SKM-1 (cell line): ENCODE data around the gene GPR141.
"Not testable (repeated sequence)": the region's sequence is repeated elsewhere in the genome, so short reads cannot be mapped to it uniquely, and the experiment has no call there.

Experiments
- DNase-seq: peaks from one replicate; lab custom pipeline; 2025; ENCODE audit not compliant: unreplicated experiment; lab: John Stamatoyannopoulos, UW

GPR141 gene

DNA sequence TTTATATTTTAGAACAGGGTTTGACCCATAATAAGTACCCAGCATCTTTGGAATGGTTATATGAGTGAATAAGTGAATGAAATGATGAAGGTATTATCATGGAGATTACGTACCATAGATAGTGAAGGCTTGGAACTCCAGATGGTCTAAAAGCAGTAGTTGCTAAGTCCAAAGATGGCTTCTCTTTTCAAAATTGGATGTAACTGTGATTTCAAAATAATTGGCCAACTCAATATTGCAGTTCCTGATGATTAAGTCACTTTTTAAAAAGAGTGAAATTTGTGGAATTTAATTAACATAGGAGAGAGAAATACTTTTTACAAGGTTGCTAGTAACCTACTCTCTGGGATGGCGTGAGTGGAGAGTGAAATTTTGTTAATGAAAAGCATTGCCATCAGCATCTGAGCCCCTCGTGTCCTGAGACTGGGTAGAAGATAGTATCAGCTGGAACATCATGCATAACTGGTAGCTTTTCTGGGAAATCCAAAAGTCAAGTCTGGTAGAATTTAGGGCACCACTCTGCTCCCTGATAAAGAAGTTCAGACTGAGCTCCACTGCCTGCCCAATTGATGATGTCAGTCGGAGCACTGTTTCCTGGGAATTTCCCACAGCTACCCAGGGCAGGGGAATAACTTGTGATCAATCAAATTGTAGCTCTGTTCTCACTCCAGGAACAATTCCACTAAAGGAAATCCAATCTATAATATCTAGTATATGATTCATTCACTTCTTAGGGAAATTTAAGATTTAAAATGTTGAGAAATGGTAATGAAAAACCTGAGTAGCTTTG, 3.2 kb downstream of the GPR141 start:
- DNase-seq, result no peak

DNA sequence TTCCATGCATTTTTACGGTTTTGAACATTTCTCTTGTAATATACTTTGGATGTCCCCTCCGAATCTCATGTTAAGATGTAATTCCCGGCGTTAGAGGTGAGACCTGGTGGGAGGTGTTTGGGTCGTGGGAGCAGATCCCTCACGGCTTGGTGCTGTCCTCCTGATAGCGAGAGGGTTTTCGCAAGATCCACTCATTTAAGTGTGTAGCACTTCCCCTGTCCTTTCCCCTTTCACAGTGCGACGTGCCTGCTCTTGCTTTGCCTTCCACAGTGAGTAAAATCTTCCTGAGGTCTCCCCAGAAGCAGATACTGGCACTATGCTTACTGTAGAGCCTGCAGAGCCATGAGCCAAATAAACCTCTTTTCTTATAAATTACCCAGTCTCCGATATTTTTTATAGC, 6.6 kb downstream of the GPR141 start:
- DNase-seq, result peak; percentile 57

DNA sequence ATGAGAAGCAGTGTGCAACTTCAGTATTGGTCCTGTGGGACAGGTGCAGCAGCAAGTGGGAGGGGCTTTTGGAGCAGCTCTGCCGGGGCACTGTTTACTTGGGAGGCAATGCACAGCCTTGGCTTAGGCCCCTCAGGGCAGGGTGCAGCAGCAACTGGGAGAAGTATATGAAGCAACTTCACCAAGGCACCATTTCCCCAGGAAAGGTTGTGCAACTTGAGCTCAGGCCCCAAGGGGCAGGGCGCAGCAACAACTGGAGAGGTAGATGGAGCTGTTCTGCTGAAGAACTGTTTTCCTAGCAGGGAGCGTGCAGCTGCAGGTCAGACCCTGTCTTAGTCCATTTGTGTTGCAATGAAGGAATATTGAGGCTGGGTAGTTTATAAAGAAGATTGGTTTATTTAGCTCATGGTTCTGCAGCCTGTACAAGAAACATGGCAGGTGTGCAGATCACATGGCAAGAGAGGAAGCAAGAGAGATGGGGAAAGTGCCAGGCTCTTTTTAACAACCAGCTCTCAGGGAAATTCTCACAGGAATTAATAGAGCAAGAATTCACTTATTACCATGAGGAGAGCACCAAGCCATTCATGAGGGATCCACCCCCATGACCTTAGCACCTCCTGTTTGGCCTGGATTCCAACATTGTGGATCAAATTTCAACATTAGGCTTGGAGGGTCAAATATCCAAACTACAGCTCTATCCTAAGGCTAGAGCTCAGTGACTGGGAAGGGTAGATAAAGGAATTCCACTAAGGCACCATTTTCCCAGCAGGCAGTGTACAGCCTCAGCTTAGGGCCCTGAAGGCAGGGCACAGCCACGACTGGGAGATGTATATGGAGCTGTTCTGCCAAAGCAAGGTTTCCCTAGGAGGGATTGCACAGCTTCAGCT, 10.9 kb downstream of the GPR141 start:
- DNase-seq, result peak; percentile 91

DNA sequence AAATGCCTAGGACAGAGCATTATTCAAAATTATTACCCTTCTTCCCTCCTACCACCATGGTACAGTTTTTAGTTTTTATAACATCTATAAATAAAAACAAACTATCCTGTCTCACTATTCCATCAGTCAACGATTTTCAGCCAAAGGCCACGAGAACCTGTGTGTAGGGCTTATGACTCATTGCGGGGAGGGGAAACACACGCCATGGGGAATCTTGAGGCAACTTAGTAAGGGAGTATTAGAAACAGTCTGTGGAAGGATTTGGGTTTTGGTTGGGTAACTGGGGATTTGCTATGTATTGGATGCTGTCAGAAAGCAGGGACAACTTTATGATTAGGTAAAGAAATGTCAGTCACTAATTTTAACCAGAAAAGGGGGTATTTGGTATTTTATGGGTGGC, 14.7 kb downstream of the GPR141 start:
- no peak for DNase-seq

DNA sequence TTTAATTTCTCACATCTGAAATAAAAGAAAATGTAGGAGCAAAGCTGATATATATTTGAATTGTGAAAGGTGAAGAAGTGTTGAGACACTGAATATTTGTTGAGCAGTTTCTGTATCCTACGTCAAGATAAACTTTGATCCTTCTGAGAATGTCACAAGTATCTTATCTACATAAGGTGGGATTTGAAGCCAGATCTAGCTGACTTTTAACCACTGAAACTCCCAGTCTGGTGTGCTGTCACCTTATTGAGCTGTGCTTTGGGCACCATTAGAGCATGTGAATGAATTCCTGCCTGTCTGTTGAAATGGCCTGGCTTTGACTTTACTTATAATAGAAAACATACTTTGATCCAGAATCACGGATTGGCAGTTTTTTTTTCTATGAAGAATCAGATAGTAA, 15.2 kb downstream of the GPR141 start:
- DNase-seq, result no peak

DNA sequence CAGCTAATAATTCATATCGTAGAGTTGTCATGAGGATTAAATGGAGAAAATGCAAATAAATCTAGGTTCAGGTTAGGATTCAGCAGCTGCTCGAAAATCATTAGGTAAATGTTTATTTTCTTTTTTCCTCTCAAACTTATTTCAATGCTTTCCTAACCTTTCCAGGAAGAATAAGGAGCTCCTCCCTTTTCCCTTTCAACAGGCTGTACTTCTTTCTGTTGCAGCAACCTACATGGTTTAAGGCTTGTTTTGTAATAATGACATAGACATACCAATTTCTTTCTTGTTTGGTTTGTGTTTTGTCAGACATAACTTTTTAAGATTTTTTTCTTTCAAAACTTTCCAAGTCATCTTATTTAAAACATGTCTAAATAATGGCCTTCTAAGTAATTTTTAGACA, 18.2 kb downstream of the GPR141 start:
- no peak for DNase-seq

DNA sequence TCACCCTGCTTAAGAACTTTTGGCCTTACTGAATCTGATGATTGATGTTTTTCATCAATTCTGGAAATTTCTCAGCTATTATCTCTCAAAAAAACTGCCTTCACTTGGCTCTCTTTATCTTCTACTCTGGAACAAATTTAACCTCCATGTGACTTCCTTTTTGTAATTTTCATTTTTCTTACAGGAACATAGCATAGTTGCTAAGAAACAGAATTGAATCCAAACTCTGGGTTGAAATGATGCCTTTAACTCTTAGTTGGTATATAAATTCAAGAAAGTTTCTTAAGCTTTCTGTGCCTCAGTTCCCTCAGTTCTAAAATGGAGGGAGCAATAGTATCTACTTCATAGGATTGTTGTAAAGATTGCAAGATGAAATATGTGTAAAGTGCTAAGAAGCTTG, 19.8 kb downstream of the GPR141 start:
- no peak for DNase-seq

DNA sequence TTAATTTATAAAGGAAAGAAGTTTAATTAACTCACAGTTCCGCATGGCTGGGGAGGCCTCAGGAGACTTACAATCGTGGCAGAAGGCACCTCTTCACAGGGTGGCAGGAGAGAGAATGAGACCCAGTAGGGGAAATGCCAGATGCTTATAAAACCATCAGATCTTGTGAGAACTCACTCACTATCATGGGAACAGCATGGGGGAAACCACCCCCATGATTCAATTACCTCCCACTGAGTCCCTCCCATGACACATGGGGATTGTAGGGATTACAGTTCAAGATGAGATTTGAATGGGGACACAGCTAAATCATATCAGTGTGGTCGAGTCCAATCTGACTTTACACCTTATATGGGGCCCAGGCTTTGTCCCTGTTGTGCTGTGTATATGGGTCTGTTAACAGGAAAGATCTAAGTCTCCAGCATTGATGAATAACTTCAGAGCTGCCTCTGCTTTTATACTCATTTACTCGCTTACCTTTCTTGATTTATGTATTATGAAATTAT, 20.8 kb downstream of the GPR141 start:
- not testable (repeated sequence) for DNase-seq

DNA sequence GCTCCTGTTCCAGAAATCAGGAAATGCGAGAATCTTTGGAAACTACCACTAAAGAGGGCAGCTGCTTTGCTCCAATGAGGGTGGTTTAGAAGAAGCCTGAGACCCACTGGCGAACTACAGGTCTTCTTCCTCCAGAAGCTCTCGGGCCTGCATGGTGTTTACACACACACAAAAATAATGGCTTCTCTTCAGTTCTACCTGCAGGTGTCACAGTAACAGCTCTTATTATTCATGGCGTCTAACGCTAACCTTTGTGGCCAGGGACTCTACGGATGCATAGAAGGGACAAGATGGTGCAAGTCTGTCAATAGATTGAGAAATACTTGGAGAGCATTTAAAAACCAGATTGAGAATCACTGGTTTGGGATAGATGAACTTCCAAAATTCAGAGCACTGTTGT, 22.4 kb downstream of the GPR141 start:
- DNase-seq, result no peak

DNA sequence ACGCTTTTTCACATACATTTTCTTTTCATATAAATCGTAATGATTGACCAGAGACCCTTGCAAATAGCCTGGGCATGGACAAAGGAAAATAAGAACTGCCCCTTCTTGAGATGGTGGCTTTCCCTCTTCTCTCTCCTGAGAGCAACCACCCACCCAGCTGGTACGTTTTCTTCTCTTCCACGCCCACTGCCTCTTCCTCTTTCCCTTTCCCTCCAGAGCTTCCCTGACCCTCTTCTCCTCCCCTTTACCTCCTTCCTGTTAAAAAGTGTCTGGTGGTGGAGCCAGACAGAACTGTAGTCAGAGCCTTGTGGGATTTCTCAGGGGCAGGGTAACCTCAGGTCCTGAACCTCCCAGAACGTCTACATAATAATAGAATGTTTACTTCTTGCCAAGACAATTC, 23.2 kb downstream of the GPR141 start:
- no peak for DNase-seq

DNA sequence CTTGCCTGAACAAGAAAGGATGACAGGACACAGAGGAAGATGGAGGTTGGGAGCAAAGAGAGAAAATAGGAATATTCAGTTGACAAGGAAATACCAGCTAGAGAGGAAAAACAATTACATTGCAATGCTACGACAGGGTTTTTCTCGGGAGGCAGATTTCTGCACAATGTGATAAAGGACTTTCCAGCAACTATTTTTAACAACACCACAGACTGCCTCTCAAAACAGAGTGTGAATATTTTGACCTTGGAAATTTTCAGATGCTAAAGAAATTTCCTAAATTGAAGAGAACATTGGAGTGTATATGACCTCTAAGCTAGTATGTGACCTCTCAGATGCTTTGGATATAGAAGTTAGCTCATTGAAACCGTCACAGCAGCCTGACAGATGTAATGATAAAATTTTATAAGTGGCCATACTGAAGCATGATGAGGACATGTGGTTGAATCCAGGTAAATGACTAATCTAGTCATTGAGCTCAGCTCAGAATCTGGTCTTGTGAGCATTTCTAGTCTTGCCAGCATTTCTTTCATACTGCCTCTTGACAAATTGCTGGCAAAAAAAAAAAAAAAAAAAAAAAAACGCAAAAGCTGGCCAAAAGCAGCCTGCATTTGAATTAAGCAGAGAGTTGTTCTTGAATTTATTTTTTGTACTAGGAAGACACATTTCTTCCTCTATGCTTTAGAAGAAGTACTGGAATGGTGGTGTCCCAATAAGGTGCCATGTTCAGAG, 24.4 kb downstream of the GPR141 start:
- no peak for DNase-seq

DNA sequence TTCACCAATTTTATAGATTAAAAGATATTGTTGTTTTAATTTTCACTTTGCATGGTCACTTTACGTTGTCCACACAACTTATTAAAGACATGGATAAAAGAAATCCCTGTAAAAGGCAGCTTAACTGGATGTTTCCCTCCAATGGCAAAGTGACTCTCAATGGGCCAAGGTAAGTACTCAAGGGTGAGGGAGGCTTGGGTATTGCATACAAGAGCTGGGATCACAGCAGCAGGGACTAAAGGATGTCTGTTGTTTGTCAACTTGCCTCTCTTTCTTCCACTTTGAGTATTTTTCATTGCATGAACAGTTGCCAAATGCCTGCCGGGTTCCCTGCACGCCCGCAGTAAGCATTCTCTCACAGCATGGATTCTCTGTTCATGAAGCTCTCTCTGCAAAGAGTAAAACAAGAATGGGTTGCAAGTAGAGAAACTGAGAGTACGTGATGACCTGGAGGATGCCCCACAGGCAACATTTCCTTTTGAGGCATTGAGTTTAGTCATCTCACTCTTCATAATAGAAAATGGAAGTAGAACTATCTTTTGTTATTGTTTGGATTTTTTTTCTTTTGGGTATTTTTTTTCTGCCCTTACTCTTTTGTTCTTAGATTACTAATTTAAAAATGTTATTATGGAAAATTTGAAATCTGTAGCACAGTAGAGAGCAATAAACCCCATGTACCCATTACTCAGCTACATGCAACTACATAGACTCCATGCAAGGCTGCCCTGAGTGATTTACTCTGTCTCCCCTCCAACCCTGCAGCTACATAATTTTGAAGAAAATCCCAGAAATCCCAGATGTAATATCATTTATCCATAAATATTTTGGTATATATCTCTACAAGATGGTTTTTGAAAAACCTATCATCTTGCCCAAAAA, 26.3 kb downstream of the GPR141 start:
- no peak for DNase-seq

DNA sequence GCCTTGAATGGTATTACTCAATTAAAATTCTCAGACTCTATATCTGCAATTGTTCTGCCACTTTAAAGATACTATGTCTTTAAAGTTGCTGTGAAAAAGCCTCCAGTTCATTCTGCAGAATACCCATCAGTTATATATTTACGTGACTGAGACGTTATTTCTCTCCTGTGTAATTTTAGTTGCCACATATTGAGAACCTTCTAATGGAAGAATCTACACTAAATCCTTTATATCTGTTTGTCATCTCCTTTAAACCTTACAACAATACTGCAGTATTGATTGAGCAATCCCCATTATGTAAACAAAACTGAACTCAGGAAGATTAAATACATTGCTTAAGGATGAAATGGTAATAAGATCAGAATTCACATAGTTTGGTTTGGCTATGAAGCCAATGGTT, 30.0 kb downstream of the GPR141 start:
- DNase-seq, result no peak

DNA sequence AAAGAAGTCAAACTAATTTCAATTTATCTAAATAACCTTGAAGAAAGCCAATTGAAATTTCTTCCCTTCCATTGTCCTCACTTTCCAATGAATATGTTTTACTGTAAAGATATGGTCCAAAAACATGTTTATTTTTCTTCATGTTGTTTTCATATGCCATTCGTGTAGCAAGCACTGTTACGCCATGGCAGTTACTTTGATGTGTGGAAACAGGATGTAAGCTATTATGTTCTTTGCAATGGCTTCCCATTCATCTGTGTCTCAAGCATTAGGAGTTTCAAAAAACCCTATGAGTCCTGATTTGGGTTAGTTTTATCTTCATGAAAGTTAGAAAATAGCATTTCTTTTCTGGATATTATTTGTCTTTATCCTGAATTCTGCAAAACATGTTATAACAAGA, 31.0 kb downstream of the GPR141 start:
- DNase-seq, result peak; percentile 75

DNA sequence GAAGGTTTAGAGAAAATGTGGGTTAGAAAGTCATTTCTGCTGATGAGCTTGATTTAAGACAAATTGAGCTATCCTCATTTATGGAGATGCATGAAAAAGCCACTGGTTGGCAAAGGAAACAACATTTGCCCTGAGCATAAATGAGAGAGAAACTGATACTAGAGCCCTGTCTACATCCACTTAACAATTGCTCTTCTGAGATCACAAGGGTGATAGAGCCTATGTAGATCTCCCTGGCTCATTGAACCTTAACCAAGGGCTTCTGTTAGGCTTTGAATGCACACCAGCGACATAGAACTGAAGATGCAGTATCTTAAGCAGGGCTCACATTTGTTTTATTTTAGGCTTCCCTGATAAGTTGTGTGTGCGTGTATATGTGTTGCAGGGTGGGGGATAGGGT, 35.0 kb downstream of the GPR141 start:
- DNase-seq, result no peak

DNA sequence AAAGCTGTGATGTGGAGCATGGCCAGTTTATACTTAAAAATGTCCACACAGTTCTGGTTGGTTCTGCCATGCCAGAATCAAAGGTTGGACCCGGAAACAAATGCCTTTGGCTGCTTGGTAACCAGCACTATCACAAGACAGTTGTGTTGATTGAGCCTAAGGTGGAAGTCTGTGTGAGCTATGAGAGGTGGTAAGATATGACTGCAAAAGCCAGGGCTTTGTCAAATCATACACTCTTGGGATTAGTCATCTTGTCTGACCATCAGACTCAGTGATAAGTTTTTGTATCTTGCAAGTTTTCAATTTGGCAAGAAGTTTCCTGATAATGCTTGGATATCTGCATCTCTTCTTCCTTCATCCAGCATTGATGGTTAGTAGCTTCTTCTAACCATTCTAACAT, 35.5 kb downstream of the GPR141 start:
- DNase-seq, result no peak

DNA sequence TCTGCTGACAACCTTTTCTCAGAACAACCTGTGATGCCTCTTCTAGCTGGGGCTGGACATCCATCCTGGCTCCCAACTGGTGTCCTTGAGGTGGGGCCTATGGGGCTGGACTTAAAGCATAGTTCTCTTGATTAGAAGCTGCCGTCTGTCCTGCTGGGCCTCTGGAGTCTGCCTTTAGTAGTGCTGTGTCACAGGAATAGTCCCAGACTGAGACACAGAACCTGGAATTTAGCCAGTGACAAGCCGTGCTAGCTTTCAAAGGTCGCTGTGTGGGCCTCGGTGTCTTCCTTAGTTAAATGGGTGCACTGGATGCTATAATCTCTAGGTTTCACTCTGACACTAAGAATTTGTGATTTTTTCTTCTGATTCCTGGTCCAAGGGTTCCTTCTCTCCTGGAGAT, 41.2 kb downstream of the GPR141 start:
- no peak for DNase-seq

DNA sequence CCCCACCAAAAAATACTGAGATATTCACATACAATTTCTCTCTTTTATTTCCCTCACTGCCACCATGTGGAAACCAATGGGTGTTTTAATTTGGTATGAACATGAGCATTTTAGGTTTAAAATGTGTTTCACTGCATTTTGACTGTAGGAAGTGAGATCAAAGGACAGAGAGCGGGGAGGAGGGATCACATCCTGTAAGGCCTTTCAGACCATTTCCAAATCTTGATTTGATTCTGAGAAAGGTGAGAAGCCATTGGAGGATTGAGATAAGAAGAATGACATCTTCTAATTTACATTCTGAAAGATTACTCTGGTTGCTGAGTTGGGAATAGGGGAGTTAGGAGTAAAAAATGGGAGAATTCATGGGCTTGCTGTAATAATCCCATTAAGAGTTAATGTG, 42.5 kb downstream of the GPR141 start:
- DNase-seq, result no peak

DNA sequence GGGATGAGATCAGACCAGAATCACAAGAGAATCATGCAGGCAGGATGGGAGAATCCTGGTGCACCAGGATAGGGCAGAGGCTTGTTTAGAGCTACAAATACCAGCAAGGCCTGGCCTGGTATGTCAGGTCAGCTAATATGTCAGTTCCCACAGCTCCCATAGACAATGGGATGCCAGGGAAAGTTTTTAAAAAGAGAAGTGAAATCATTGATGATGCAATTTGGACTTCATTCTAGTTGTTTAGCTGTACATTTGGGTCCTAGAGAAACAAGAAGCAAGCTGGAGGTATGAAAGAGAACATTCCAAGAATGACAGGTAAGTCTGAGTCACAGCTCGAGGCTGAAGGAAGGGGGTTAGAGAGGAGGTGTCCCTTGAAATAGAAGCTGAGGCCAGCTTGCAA, 45.2 kb downstream of the GPR141 start:
- DNase-seq, result peak; percentile 23

DNA sequence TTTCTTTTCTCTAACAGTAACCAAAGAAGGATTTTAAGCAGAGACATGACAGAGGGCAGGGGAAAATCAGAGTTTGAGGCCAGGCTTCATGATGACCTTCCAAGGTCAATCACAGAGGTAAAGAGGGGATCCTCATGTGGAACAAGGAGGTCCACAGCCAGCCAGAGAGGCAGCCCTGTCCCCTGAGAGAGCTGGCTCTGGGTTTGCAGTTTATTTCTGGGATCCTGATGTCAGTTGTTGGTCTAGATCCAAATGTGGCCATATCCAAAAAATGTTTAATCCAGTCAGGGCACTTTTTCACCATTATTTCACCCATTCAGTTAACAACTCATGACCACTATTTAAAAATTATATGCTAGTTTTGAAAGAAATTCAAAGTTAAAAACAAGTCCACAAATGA, 45.6 kb downstream of the GPR141 start:
- no peak for DNase-seq

DNA sequence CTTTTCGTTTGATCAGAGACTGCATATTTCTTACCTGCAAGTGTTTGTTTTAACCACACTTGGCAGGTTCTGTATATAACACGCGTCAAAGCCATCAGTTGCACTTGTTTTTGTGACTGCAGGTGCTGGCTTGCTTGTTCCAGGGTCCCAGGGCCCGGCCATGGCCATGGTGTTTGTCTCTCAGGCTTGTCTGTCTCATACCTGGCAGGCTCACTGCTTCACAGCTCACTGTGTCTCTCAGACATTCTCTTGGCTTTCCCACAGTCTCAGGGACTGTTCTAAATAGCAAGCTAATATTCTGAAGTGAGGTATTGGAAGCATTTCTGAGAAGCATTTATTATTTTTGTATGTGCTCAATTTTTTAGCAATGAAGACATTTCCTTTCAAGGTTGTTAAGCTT, 46.9 kb downstream of the GPR141 start:
- no peak for DNase-seq
